ENCODE data around the gene CBX4.

The CBX4 gene

DNA sequence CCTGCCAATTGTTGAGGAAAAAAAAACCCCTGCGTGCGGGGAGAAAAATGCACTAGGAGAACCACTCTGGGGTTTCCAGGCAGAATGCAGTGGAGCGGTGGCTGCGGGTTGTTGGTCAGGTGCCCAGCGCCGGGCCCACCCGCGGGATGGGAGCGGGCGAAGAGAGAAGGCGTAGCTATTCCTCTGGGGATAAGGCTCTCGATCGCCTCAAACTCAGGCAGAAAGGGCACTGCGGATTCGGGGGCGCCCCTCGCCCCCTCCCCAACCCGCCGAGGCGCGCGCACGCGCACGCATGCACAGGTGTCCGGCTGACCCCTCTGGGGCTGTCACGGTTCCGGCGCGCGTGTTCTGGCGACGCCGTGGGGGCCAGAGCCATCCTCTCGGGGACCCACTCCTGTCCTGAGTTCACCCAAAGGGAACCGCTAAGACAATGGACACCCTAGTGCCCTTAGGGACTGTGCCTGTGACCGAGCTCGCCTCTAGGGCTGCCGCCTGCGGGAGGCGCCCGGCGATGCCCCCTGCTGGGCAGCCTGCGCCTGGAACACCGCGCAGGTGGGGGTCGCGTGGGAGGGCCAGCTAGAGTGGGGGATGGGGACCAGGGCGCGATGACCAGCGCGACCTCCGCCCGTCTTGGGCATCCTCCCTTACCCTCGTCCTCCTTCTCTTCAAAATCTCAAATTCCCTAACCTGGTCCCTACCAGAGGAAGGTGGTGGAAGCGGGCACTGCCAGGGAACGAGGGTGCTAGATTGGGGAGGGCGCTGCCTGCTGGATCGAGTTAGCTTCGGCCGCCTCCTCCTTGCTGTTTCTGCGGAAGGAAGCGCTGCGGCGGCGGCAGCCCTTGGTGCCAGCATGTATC, 28.0 kb downstream of the CBX4 start:
- DNase-seq: peak in 1 of 2 donors; percentile 51

GRCh38 chr17:79810130-79811010, 28.9 kb downstream of the CBX4 start:
- peak; percentile 79 to 87 for DNase-seq

DNA sequence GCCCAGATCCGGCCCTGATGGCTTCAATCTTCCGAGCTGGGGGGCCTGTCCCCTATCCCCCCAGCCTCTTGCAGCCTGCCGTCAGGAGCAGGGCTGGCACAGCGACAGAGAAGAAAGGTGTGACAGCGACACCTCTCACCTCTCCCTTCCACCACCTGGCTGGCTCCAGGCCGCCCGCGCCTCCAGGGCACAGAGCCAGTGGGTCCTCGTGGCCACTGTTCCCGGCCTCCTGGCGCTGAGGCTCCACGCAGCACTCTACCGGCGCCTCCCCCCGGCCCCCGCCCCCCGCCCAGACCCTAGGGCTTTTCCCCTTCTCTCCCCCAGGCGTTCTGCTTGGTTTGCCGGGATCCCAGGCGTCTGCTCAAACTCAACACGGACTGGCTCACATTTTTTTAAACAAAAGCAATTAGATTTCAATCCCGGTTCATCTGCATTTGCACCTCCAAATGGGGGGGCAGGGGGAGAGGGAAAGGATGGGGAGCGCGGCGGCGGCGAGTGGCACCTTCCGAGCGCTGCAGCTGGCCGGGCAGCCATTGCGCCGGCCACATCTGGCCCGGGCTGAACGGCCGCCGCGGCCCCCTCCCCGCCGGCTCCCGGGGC, 29.6 kb downstream of the CBX4 start:
- DNase-seq: no peak

- DNase-seq: peak in 1 of 2 donors; percentile 49
These were observed 30.3 kb downstream of the CBX4 start for GRCh38 chr17:79808763-79809529.

- no peak for DNase-seq
These were observed 32.1 kb downstream of the CBX4 start for GRCh38 chr17:79806863-79807720.

DNA sequence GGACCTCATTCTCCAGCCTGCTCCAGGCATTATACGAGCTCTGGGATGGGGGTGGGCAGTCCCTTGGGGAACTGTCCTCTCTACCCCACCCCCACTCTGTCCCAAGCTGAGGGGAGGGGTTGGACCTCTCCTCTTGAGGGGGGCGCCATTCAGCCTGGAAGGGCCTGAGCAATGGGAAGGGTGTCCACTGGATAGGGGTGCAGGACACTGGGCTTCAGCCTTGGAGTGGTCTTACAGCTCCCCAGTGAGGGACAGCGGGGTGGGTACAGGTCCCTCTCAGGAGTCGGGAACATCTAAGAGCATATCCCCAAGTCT, 32.8 kb downstream of the CBX4 start:
- no peak for DNase-seq

DNA sequence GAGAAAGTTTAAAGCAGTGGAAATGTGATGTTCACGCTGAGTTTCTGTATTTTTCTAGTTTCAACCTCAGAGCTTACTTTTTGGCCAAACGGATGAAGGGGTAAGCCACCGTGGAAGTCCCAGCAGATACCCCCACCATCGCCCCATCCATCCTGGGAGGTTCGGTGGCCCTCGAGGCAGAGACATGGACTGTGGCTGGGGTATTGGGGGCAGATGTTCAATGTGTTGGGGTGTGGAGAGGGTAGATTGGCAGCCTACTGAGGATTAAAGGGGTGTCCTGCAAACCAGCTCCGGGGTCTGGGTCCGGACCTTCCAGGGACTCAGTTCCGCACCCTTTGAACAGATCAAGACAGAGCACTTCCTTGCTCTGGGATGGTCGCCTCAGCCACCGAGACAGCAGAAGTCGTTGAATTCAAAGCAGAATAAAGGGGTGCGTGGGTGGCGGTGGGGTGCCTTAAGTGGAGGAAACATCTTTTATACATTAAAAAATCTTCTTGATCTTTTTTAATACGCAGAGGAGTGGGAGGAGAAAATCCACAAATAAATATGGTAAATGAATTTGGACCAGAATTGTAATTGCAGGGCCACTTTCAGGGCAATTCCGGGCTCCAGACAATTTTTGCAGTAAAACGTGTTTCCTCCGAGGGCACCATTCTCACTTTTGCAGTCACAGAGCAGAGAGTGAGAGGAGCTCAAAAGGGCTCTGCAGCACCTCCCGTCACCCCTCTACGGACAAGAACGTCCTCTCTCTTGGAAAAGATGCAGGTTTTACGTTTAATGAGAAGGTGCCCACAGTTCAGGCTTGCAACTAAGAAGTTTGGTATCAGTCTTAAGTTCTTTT, 34.2 kb downstream of the CBX4 start:
- DNase-seq: no peak

- peak; percentile 54 to 57 for DNase-seq
These were observed 35.0 kb downstream of the CBX4 start for GRCh38 chr17:79803997-79804855.

GRCh38 chr17:79803421-79803996, 35.7 kb downstream of the CBX4 start:
- DNase-seq: no peak

GRCh38 chr17:79802736-79803420, 36.4 kb downstream of the CBX4 start:
- no peak for DNase-seq

DNA sequence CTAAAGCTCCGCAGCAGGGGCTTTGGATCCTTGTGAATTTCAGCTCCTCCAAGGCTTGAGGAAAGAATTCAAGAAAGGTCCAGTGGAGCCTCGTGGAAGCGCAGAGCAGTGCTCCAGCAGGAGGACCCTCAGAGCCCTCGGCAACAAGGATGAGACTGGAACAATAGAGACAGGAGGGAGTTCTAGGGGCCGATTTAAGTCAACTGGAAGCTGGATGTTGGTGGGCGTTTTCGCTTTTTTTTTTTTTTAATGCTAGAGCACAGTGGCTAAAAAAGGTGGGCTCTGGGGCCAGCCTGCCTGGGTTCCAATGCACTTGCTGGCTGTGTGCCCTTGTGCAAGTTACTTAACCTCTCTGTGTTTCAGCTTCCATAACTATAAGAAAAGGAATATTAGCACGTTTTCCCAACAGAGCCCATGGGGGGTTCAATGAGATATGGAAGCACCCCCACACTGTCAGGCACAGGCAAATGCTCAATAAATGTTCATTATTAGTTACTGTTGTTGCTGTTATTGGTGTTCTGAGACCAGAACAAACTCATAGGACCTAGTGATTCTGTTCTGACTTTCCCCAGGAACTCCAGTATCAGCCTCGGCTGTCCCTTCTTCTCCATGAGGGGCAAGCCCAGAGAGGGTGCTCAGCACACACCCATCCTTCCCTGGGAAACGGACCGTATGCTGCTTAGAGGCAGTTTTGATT, 37.1 kb downstream of the CBX4 start:
- no peak for DNase-seq

- no peak for DNase-seq
These were observed 37.8 kb downstream of the CBX4 start for GRCh38 chr17:79801156-79802038.

- peak; percentile 30 to 64 for DNase-seq
These were observed 38.7 kb downstream of the CBX4 start for GRCh38 chr17:79800325-79801155.

GRCh38 chr17:79799538-79800324, 39.5 kb downstream of the CBX4 start:
- no peak for DNase-seq

GRCh38 chr17:79799174-79799537, 40.1 kb downstream of the CBX4 start:
- DNase-seq: no peak
